ENCODE results near the gene NIBAN1. TPM values are rescaled to one million over a fixed set of nuclear protein-coding genes. Genes with fewer than 3 reads are reported as not detected.

NIBAN1 gene
- total RNA-seq, 1 donor from 2014 or later, result 97.4 TPM

- H3K36me3 ChIP-seq (ENCODE audit: control insufficient read depth, insufficient read depth, low read length), result no peaks in the 10 kb centered on the region
- no peaks in the 10 kb centered on the region for H3K27me3 ChIP-seq (ENCODE audit: control insufficient read depth, insufficient read depth, low read length)
- DNase-seq (ENCODE audit: low read depth), result no peak
- TF ChIP-seq, protein P1, sequence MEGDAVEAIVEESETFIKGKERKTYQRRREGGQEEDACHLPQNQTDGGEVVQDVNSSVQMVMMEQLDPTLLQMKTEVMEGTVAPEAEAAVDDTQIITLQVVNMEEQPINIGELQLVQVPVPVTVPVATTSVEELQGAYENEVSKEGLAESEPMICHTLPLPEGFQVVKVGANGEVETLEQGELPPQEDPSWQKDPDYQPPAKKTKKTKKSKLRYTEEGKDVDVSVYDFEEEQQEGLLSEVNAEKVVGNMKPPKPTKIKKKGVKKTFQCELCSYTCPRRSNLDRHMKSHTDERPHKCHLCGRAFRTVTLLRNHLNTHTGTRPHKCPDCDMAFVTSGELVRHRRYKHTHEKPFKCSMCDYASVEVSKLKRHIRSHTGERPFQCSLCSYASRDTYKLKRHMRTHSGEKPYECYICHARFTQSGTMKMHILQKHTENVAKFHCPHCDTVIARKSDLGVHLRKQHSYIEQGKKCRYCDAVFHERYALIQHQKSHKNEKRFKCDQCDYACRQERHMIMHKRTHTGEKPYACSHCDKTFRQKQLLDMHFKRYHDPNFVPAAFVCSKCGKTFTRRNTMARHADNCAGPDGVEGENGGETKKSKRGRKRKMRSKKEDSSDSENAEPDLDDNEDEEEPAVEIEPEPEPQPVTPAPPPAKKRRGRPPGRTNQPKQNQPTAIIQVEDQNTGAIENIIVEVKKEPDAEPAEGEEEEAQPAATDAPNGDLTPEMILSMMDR (IDR thresholded peaks at IDR 0.05; ENCODE audit: insufficient read depth, low read length, severe bottlenecking), result no peak
- H3K4me3 ChIP-seq (ENCODE audit: low read depth, low read length), result no peak overlapping the region
- no peak for FAIRE-seq
These were observed 1.0 kb upstream of the NIBAN1 start for GRCh38 chr1:184975208-184975870.

DNA sequence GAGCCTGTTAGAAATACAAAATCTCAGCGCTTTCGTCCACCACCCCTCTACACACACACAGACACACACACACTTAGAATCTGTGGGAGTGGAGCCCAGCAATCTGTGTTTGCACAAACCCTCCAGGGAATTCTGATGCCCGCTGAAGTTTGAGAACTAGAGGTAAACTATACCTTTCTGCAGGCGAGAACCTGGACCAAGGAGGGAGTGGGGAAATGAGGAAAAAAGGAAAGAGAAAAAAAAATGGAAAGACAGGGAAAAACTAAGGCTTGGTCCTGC, 468 bp upstream of the NIBAN1 start:
- TF ChIP-seq, protein P1 (IDR thresholded peaks at IDR 0.05; ENCODE audit: insufficient read depth, low read length, severe bottlenecking), result no peak
- DNase-seq (ENCODE audit: low read depth), result no peak
- Histone ChIP-seq H3K36me3 (ENCODE audit: control insufficient read depth, insufficient read depth, low read length) (no peaks in the 10 kb centered on the region), H3K4me3 (ENCODE audit: low read depth, low read length) (peak overlapping the region; percentile 79), H3K27me3 (ENCODE audit: control insufficient read depth, insufficient read depth, low read length) (no peaks in the 10 kb centered on the region)
- no peak for FAIRE-seq

GRCh38 chr1:184973272-184974055, 844 bp downstream of the NIBAN1 start:
- DNase-seq (ENCODE audit: low read depth) (peak; percentile 65), FAIRE-seq (no peak)
- Histone ChIP-seq H3K36me3 (ENCODE audit: control insufficient read depth, insufficient read depth, low read length) (no peaks in the 10 kb centered on the region), H3K4me3 (ENCODE audit: low read depth, low read length) (peak overlapping the region; percentile 79), H3K27me3 (ENCODE audit: control insufficient read depth, insufficient read depth, low read length) (no peaks in the 10 kb centered on the region)
- TF ChIP-seq, protein P1 (IDR thresholded peaks at IDR 0.05; ENCODE audit: insufficient read depth, low read length, severe bottlenecking), result no peak

DNA sequence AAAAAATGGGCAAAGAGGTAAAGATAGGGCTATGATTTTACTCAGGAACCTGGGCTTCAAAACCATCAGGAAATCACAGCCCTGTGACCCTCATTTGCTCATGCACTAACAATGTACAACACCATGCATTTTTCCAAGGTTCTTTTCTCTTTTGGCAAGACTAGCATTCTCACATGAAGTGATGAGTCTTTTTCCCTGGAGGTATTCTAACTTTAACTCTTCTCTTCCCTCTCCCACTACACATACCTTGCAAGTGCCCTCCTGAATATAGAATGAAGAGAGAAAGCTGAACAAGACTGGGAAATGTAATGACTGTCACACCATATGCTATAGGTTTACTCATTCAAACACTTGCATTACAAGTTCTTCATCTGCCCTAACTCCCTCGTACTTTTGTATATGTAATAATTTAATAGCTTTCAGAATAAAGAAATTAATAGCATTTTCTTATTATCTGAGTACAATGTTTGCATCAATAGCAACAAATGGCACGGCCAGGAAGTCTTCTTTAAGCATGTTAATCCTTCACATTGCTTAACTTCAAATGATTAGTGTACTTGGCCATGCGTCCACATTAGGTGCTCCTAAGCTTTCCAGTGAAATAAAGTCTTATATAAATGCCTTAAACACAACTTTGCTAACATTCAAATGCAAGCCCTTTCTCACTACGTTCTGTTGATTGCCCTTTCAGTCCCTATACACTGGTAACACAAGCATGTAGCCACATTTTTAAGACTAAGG, 1.8 kb downstream of the NIBAN1 start:
- DNase-seq (ENCODE audit: low read depth) (peak; percentile 54), FAIRE-seq (no peak)
- peak overlapping the region; percentile 79 for H3K4me3 ChIP-seq (ENCODE audit: low read depth, low read length)
- no peaks in the 10 kb centered on the region for H3K36me3 ChIP-seq (ENCODE audit: control insufficient read depth, insufficient read depth, low read length)
- TF ChIP-seq, protein P1 (IDR thresholded peaks at IDR 0.05; ENCODE audit: insufficient read depth, low read length, severe bottlenecking), result no peak
- H3K27me3 ChIP-seq (ENCODE audit: control insufficient read depth, insufficient read depth, low read length), result no peaks in the 10 kb centered on the region

GRCh38 chr1:184971522-184972265, 2.6 kb downstream of the NIBAN1 start:
- DNase-seq (ENCODE audit: low read depth) (no peak), FAIRE-seq (no peak)
- Histone ChIP-seq H3K27me3 (ENCODE audit: control insufficient read depth, insufficient read depth, low read length) (no peaks in the 10 kb centered on the region), H3K36me3 (ENCODE audit: control insufficient read depth, insufficient read depth, low read length) (no peaks in the 10 kb centered on the region), H3K4me3 (ENCODE audit: low read depth, low read length) (no peak overlapping the region)
- TF ChIP-seq, protein P1 (IDR thresholded peaks at IDR 0.05; ENCODE audit: insufficient read depth, low read length, severe bottlenecking), result no peak

Data from bronchial epithelial cell (primary cell).